GM12864 (cell line): Measurements from ENCODE around the gene TOR2A.

Source experiments
- DNase-seq: peaks from one replicate; pipeline ENCODE4 v3.0.0-alpha.2; 2011; ENCODE audit warnings: low read depth
- H3K4me3 ChIP-seq: 2 replicates; pipeline ENCODE4 v1.5.1; 2011; ENCODE audit warnings: mild to moderate bottlenecking, low read depth, low read length, control low read depth
- TF ChIP-seq, protein P1 (sequence below): IDR thresholded peaks from 2 replicates; pipeline ENCODE4 v1.5.1; 2011; ENCODE audit warnings: low read depth, mild to moderate bottlenecking, moderate library complexity, low read length, control low read depth, inconsistent platforms; ENCODE audit errors: missing control alignments

TOR2A gene

DNA sequence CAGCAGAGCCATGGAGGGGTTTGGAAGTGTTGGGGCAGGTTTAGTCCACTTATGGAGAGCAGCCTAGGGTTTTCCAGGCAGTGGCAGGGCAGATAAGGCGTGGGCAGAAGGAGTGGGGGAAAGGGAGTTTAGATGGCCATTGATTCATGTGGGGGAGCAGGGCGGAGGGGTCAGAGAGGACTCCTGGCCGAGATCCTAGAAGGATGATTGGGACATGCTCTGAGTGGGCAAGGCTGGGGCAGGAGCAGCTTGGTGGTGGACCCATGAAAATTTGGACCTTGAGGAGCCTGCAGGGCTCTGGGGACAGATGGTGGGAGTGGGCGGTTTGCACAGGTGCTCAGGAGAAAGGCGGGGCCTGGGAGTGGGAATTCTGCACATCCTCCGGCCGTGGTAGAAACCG lies 18.1 kb upstream of the TOR2A start:
- no peak for DNase-seq
- TF ChIP-seq, protein P1, sequence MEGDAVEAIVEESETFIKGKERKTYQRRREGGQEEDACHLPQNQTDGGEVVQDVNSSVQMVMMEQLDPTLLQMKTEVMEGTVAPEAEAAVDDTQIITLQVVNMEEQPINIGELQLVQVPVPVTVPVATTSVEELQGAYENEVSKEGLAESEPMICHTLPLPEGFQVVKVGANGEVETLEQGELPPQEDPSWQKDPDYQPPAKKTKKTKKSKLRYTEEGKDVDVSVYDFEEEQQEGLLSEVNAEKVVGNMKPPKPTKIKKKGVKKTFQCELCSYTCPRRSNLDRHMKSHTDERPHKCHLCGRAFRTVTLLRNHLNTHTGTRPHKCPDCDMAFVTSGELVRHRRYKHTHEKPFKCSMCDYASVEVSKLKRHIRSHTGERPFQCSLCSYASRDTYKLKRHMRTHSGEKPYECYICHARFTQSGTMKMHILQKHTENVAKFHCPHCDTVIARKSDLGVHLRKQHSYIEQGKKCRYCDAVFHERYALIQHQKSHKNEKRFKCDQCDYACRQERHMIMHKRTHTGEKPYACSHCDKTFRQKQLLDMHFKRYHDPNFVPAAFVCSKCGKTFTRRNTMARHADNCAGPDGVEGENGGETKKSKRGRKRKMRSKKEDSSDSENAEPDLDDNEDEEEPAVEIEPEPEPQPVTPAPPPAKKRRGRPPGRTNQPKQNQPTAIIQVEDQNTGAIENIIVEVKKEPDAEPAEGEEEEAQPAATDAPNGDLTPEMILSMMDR, result no peak
- no peak overlapping the region for H3K4me3 ChIP-seq

DNA sequence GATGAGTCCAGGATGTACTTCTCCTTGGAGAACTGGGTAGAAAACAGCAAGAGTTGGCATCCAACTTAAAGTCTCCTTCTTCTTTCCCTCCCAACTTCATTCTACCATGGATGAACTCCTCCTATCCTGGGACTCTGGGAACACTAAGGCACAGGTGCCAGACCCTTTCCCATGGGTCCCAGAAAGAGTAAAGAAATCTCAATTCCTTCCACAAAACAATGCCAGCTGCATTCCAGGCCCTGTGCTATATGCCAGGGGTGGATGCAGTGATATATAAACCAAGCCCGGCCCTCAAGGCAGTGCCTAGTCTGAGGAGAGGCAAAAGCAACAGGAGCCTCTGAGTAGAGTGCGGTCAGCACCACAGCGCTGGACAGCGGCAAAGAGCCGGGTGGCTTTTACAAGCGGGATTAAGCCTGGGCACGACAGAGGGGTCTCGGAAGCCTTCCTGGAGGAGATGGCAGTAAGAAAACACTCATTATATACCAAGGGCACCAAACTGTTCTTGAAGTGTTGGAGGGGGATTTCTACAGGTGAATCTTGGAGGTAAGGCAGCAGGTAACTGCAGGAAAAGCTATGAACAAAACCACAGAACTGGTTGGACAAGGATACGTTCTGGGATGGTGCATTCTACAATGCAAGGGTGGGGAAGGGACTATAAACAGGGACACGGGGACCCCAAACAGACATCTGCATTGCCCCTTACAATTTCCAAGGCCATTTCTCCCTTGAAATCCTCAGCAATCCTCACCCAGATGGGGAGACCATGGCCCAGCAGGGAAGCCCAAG lies 16.4 kb upstream of the TOR2A start:
- DNase-seq, result no peak
- no peak overlapping the region for H3K4me3 ChIP-seq
- TF ChIP-seq, protein P1, result no peak

DNA sequence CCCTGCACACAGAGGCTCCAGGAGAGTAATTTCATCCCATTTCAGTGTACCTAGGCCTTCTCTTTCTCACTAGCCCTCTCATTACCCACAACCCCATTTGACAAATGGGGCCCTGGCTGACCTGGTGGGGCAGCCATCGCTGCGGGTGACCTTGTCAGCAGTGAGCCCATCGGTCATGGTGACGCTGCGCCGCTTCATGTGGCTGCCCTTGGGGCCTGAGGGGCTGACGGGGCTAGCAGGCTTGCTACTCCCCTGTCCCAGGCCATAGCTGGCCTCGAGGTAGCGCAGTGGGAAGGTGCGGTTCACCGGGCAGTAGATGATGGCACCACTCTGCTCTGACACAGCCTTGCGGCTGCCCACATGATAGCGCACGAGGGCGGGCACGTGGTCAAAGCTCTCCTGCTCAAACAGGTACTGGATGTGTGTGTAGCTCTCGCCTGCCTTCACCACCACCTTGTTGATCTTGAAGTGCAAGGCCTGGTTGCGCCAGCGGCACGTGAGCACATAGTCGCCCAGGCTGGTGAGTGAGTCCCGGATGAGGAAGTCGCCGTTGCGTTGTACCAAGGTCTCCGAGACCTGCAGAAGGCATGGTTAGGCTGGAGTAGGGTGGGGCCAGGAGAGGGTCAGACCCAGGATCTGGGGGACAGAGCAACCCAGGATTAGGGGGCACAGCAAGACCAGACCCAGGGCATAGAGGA lies 14.1 kb upstream of the TOR2A start:
- no peak overlapping the region for H3K4me3 ChIP-seq
- DNase-seq, result no peak
- TF ChIP-seq, protein P1, result no peak

DNA sequence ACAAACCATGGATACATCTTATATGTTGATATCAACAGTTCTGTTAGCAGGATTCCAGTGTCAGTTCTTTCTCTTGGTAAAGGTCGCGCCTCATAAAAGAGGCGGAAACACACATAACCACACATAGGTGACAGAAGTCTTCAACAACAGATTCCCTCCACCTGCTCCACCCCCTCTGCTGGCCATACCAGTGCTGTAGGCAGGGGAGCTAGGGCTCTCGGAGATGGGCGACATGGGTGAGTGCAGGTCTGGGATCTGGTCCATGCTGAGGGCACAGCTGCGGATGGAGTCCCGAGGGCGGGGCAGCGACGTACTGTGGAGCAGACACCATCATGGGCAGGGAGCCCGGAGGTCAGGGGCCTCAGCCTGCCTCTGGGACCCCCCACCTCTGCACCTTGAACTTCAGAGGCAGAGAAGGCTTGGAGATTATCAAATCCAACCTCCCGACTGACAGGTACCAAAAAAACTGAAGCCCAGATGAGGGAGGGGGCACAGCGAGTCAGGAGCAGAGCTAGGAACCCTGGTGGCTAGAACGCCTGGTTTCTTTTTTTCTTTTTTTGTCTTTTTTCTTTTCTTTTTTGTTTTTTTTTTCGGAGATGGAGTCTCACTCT lies 12.0 kb upstream of the TOR2A start:
- H3K4me3 ChIP-seq, result no peak overlapping the region
- TF ChIP-seq, protein P1, result no peak
- DNase-seq, result no peak

DNA sequence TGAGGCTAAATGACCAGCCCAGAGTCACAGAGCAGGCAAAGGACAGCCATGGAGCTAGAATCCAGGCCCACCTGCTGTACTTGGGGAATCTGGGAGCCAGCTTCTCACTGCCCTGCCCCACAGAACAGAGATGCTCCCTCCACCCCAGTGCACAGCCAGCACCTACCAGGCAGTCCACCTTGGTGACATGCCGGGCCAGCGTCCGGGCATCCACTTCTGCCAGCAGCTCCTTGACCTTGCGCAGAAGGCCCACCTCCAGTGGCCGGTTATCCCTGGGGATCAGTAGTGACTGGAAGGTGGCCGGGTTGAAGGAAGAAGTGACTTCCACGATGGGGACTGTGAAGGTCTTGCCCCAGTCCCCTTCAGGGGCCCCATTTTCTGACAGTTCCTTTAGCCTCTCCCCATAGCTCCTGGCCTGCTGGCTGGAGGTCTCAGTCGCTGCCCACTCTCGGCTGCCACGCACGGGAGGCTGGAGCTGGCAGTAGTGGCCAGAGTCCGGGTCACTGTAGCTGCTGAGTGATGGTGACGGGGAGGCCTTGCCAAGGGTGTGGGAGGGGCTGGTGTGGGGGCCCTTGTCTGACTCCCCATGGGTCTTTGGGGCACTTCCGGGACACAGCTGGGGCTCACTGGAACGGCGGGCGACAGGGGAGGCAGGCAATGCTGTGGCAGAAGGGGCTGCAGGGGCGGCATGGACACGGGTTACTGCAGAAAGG lies 9.5 kb upstream of the TOR2A start:
- H3K4me3 ChIP-seq, result no peak overlapping the region
- TF ChIP-seq, protein P1, result no peak
- DNase-seq, result no peak

DNA sequence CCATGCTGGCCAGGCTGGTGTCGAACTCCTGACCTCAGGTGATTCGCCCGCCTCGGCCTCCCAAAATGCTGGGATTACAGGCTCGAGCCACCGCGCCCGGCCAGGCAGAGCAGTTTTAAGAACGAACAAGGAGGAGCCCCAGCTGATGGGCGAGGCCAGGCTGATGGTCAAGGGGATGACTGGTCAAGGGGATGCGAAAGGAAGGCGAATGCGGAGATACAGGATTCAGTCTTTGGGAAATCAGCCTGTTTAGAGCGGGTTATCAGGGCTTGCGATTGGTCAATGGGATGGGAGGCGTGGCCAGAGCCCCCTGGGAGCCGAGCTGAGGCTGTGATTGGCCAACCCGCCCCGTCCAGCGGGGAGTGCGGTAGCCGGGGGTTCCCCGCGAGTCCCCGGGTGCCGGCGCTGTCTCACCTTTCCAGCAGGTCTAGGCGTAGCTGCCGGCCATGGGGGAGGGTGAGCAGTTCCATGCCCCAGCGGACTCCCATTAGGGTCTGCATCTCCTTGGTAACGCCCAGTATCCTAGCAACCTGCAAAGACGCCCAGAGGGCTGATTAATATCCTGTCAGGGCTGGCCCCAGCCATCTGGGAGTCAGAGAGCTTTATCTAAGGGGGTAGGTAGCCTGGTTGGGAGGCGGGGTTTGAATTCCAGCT lies 7.5 kb upstream of the TOR2A start:
- TF ChIP-seq, protein P1, result no peak
- no peak overlapping the region for H3K4me3 ChIP-seq
- DNase-seq, result no peak
